ENCODE results near the gene PIGS.

Gene PIGS

DNA sequence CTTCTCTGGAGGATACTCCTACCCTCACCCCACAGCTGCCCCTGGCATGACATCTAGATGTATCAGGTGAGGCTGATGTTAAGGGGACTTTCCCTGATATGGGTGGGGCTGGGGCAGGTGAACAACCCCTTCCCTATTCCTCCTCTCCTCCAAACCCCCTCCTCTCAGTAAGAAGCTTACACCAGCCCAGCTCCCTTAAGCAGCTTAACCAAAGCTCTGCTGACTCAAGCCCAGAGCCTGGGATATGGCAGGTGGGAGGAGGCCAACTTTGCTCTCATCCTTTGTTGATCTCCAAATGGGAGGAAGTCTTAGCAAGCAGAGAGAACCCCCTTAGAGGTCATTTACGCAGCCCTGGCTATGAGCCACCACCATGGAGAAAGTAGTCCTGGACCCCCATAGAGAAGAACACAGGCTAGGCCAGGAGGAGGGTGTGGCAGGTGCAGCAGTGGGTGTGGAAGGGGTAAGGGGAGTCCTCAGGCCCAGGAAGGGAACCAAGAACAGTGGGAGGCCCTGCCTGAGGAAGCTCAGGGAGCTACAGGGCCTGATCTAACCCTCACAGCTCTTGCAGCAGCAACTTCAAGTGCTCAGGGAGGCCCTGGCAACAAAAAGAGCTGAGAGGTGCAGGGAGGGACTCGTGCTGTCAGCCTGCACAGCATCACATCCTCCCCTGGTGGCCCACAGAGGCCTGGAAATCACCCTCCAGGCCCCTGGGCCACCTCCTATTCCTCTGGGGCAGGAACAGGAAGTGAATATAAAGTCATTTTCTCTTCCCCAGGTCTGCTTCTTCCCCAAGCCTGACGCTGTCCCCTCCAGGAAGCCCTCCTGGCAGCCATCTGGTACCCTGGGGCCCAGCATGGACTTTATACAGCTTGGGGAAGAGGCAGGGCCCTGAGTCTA is 21.8 kb downstream of the PIGS start:
- DNase-seq = no peak

DNA sequence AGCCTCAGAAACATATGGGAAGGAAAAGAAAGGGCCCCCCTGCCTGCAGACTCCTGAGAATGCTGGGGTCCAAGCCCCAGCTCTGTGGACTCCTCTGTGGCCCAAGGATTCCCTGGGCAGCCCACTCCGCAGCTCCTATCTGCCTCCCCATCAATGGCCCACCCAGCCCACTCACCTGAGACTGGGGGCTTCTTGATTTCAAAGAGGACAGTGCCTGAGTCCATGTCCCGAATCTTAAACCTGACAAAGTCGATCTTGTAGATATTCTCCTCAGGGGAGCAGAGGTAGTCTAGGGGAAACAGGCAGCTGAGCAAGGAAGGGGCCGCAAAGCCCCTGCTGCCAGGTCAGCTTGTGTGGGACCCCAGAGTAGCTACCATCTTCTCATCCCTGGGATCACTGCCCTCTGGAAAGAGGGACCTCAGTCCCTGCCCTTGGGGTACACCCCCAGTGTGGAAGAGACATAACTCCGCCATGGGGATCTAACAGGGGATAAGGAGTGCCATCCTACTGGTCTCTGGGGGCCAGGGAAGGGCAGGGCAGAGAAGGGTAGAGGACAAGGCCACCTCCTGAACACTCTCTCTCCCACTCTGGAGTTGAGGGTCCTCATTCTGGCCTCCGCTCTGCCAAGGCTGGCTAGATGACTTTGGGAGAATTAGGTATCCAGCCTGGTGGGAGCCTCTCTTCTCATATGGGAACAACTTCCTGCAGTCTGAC is 22.8 kb downstream of the PIGS start:
- DNase-seq = no peak

DNA sequence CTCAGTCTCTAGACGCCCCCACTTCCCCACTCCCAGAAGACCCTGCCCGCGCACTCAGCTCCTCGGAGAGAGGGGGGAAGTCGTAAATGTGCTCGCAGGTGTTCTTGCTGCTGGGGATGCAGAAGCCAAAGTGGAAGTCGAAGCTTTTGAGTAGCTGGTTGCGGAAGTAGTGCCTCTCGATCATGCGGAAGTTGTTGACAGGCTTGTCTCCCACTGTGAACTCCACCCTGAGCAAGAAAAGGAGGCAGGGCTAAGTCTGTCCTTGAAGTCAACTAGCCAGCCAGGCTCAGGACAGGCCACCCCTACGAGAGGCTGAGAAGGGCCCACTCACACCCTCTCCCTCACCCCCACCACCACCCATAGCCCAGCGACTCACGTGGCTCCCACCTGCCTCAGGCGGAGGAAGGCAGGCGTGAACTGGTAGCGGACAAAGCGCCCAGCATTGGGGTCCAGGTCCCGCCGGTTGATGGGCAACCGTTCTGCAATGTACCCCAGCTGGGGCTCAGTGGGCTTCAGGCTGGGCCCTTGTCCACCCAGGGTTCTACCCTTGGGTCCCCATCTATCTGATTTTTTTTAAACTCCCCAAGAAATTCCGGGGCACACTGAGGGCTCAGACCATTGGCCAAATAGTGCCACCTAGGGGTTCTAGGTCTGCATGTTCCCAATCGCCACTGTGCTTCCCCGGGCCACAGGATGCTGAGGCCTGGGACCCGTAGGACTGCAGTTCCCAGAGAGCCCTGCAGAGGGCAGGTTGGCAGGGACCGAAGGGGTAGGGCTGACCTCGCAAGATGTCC is 23.5 kb downstream of the PIGS start:
- DNase-seq = peak; percentile 82

DNA sequence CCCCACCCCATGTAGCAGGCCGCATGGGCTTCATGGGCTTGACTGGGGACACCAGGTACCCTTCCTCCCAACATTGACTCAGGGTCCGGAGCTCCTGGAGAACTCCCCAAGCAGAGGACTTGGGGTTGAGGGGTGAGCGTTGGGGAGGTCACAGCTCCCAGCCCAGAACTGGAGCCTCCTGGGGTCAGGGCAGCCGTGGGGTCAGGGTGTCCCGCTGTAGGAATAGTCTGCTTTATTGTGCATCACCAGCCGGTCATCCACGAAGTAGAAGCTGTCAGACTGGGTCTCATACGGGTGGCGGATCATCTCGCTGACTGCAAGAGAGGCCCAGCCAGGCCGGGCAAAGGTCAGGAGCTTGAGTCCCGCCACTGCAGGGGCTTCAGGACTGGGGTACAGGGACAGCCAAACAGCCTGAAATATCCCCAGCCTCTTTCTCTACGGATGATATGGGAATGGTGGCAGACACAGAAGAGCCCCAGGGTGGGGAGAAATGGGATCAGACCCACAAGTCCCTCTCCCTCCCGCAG is 24.2 kb downstream of the PIGS start:
- no peak for DNase-seq

DNA sequence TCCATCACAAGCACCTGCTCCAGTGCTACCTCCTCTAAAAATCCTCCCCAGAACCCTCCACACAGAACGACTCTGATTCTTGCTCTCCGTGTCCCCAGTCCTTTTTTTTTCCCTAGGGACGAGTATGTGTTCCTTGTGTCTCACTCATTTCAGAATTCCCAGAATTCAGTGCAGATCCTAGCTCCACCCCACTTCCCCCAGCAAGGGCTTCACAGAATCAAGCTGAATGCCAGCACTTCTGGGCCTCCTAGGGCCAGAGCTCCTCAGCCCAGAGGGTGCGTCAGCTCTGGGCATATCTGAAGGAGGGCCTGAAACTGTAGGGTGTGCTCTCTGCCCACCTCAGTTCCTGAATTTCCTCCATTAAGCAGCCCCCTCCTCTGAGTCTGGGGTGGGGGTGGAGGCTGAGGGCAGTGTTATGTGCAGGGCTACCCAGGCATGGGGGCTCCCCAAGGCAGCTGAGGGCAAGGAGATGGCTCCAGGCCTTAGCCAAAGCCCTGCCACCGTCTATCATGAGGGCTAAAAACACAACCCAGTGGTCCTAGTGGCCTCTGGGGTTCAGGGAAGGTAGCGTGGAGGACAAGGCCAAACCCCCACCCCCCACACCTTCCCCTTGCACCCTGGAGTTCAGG is 25.4 kb downstream of the PIGS start:
- DNase-seq = no peak

DNA sequence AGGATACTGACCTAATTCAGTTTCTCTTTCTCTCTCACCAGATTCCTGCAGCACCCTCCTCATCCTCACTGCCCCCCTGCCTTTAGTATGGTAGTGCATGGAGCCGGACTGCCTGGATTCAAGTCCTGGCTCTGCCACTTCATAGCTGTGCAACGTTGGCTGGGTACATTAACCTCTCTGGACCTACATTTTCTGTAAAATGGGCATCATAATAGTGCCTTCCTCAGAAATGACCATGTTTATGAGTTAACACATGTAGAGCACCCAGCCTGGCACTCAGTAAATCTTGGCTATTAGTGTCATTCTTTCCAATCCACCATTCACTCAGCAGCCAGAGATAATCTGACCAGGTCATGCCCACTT is 26.2 kb downstream of the PIGS start:
- no peak for DNase-seq

DNA sequence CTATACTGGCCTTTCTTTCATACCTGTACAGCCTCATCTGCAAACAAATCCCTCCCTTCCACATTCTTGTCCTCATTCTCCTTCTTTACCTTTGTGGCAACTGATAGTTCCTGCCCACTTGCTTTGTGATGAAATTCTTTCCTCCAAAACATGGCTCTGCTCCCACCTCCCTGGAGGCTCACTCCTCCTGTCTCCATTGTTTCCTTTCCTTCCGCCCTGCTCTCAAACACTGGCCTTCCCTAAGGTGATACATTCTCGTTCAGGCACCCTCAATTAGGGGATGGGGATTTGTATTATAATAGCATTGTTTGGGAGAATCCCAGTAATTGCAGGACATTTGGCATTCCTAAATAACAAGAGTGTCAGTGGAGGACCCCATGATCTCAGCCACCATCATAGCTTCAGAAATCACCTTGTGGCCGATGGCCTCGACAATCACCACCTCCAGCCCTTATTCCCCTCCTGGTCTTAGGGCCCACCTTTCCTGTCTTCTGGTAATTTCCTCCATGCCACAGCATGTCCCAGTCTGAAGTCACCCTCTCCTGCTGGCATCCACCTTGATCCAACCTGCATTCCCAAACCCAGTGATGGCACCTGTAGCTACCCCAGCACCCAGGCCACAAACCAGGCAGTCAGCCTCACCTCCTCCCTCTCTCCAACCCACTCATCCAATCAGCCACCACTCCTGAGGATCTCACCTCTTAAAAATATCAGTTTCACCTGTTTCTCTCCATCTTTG is 26.8 kb downstream of the PIGS start:
- no peak for DNase-seq

DNA sequence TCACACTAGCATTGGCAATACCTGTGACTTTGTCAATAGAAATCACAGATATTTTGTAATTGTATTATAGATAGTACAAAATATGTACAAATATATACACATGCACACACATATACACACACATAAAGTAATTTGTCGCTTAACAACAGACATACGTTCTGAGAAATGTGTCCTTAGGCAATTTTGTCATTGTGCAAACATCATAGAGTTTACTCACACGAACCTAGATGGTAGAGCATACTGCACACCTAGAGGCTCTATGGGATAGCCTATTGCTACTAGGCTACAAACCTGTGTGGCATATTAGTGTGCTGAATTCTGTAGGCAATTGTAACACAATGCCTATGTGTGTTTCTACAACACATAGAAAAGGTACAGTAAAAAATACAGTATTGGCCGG is 29.9 kb downstream of the PIGS start:
- no peak for DNase-seq

DNA sequence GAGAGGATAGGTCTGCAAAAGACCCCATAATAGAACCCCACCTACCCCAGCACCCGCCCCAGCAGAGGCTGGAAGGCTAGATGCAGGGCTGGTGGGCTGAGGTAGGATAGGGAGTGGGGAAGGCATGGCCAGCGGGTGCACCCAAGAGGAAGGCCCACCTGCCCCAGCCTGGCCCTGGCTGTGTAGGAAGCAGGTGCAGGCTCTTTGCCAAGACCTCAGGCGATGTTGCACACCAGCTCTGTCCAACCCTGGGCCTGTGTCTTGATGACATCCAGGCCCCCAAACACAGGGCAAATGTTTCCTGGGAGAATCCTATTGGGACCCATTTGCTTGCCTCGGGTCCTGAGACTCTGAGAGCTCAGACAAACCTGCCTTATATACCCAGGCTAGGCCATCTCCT is 31.1 kb downstream of the PIGS start:
- no peak for DNase-seq

DNA sequence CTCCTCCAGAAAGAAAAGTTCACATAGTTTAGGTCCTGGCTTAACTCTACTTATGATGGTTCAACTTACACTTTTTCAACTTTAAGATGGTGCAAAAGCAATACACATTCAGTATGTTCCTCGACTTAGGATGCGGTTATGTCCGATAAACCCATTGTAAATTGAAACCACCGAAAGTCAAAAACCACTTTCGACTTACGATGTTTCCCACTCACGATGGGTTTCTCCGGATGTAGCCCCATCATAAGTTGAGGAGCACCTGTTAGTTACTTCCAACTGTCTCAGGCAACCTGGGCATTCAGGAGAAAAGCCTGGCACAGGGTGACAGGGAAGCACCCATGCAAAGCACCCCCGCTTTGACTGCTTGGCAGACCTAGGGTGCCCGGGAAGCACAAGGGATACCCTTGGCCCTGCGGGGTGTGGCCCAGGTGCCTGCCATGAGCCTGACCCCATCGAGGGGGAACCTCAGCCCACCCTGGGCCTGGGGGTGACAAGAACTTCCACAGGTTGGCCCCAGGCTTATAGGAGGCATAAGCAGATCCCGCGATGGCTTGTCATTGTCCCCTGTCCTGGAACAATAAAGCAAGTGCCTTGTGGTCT is 32.9 kb downstream of the PIGS start:
- no peak for DNase-seq

DNA sequence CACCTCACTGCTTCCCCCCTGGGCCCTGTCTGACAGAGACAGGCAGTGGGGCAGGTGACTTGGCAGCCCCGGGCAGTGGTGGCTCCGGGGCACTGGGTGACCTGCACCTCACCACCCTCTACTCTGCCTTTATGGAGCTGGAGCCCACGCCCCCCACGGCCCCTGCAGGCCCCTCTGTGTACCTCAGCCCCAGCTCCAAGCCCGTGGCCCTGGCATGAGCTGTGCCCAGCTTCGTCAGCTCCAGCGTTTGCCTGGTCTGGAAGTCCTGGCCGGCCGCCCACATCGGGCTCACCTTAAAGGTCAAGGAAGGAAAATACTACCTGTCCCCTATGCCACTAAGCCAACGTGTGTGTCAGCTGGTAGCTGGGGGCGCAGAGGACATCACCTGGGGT is 34.1 kb downstream of the PIGS start:
- DNase-seq = no peak

DNA sequence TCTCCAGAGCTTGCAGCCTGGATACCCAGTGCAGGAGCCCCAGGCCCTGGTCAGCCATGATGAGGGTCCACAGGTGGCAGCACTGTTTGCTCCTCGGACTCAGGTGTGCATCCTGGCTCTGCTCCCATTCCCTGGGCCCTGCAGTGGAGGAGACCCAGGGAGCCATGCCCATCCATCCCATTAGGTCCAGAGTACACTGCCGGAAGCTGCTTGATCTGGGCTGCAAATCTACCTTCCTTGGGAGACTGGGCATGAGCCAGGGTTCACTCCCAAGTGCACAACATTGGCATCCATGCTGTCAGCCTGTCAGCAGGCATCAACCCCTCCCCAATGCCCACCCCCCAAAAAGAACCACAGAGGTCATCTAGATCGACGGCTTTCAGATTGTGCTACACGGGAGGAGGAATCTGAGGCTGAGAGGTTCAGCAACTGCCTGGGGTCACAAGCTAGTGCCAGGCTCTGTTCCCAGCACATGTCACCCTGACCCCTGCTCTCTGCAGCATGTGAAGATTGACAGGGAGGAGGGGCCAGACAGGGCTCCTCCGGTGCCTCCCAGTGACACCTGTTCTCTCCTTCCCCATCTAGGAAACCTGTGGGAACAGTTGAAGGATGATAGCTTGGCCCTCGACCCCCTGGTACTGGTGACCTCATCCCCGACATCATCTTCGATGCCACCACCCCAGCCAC is 34.6 kb downstream of the PIGS start:
- no peak for DNase-seq

DNA sequence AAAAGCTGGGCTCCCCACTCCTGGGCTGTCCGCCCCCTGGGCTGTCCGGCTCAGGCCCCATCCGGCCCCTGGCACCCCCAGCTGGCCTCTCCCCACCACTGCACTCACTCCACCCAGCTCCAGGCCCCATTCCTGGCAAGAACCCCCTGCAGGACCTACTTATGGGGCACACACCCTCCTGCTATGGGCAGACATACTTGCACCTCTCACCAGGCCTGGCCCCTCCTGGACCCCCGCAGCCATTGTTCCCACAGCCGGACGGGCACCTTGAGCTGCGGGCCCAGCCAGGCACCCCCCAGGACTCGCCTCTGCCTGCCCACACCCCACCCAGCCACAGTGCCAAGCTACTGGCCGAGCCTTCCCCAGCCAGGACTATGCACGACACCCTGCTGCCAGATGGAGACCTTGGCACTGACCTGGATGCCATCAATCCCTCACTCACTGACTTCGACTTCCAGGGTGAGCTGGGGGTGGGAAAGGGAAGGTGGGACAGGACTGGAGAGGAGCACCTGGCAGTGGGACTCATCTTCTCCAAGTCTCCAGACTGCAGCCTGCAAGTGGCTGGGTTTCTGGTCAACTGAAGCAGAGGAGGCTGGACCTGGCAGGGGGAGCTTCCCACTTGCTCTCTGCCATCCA is 36.5 kb downstream of the PIGS start:
- no peak for DNase-seq

DNA sequence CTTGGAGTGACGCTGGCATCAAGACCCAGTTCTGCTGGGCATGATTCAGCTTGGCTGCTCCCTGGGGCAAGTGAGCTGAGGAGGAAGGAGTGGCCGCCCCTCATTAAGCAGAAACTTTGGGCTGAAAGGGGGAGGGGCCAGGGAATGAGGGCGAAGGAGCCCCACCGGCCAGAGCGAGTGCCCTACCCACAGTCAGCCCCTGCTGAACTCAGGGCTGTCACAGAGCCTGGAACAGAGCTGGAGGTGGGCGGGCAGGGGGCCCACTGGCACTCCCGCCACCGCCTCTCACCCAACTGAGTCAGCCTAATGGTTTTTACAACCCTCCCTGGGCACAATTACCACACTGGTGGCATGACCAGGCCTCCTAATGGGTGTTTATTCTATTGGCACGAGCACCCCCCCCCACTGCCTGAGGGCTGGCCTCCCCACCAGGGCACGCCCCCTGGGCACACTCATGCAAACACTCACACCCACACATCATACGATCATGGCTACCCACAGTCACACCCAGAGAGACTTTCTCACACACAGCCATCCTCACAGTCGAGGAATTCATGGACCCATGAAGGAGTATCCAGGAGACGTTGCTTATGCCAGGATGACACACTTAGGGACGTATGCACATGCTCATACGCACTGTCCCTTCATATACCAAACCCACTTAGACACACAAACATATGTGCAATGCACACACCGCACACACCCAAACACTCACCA is 38.1 kb downstream of the PIGS start:
- DNase-seq = no peak

DNA sequence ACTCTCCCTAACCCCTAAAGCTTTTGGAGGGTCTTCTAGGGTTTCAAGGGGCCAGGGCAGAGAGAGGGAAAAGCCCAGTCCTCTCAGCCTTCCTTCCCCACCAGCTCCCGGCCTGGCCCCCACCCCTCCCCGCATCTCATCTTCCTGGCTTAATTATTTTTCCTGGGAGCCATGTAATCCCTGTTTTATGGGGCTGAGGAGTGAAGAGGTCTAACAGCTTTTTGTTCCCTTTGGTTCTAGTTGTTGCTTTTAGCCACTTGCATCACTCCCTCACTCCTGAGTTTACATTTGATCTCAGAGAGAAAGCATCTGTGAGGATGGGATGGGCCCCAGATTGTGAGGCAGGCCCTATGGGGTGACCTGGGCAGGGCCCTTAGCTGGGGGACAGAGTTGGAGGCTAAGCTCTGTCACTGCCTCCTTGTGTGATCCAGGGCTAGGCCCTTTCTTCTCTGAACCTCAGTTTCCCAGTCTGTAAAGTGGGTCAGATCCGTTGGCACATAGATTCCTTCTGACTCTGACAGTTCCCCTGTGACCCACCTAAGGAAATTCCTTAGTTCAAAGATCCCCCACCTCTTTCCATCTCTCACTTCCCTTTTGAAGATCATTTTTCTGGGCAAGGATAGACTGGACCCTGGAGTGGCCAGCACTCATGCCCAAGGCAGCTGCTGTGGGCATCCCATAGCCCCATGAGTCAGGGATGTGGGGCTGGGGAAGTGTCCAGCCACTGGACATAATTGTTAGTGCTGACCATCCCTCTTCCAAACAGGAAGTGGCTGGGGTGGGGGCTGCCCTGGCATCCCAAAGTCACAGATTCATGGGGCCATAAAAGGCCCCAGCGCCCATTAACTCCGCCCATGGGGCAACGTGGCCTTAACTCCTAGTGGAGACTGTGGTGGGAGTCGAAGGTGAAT is 39.0 kb downstream of the PIGS start:
- DNase-seq = peak; percentile 22

DNA sequence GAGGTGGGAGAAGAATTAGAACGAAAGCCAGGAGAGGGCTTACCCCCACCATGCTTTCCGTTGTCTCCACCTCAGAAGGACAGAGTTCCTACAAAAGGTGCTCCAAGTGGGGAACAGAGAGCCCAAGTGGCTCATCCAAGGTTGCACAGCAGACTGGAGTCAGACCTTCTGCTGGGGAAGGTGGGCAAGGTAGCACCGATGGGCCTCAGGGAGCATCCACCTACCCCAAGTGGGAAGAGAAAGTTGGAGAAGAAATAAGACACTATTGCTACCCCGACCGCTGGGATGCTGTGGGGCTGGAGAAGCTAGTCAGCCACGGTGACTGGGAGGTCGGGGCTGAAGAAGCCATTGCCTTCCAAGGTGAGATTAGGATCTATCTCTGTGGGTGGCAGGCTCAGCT is 40.4 kb downstream of the PIGS start:
- no peak for DNase-seq

DNA sequence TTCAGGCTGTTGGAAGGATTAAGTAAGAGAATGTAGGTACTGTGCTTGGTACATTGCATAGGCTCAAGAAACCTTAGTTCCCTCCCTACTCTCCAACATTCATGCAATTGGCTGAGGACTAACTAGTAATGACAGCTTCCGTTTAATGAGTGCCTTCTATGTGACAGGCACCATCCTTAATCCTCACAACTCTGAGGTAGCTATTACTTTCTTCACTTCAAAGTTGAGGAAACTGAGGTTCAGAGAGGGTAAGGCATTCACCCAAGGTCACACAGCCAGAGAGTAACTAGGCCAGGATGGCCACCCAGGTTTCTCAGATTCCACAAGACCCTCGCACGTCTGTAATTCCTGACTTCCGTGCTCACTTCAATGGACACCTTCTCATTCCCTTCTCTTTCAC is 41.1 kb downstream of the PIGS start:
- no peak for DNase-seq

DNA sequence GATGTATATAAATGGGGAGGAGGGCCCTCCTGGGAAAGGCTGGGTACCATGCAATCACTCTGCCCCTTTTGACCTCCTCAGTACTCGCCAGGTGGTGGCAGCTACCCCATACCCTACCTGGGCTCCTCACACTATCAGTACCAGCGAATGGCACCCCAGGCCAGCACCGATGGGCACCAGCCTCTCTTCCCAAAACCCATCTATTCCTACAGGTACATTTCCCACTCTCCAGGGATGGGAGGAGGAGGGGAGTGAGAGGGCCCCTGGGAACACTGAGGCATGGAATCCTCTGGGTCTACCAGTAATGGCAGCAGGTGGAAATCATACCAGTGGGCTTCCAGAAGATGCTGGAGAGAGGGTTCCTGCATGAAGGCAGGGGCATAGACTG is 42.3 kb downstream of the PIGS start:
- DNase-seq = no peak
